IMR-90 (cell line): ENCODE data around the gene LPAR5. TPM values are rescaled to one million over a fixed set of nuclear protein-coding genes. Genes with fewer than 3 reads are reported as not detected.

Experiments
- ATAC-seq: fragments of 200-7000 bp; cut with Tn5 transposase; 2 replicates; pipeline ENCODE4 v1.9.1; 2020; ENCODE audit warnings: low read depth, mild to moderate bottlenecking, moderate library complexity
- BruUV-seq: library from RNA; stranded (reverse); fragments of 400-500 nt; replicated peaks from 2 replicates; lab custom pipeline; 2021; lab: Mats Ljungman, UMichigan
- CTCF ChIA-PET: fragments of 300-600 bp; formaldehyde crosslinking; extraction: SDS; loops from one replicate; lab custom pipeline; 2021; ENCODE audit warnings: antibody characterized with exemption; lab: Yijun Ruan, JAX
- POLR2A ChIA-PET: fragments of 300-600 bp; sonication (Branson Sonifier 250); formaldehyde crosslinking; loops from one replicate; lab custom pipeline; 2022; ENCODE audit warnings: antibody characterized with exemption; ENCODE audit not compliant: unreplicated experiment; lab: Charles Lee
- DNase-seq: peaks from one replicate; pipeline ENCODE4 v3.0.0; 2013
- H2AFZ ChIP-seq: replicated peaks from 2 replicates; pipeline ENCODE3; 2013; ENCODE audit warnings: low read length, mild to moderate bottlenecking; ENCODE audit not compliant: poor library complexity
- H2AK5ac ChIP-seq: 2 replicates; pipeline ENCODE4 v1.6.1; 2013; ENCODE audit warnings: low read depth, low read length, inconsistent platforms
- H2AK9ac ChIP-seq: replicated peaks from 2 replicates; pipeline ENCODE3; 2013; ENCODE audit warnings: mild to moderate bottlenecking, low read depth, low read length, moderate library complexity; ENCODE audit not compliant: poor library complexity
- H2BK120ac ChIP-seq: 2 replicates; pipeline ENCODE4 v1.6.1; 2013; ENCODE audit warnings: low read depth, low read length, inconsistent platforms
- H2BK15ac ChIP-seq: 3 replicates; pipeline ENCODE4 v1.6.1; 2013; ENCODE audit warnings: low read depth, low read length, inconsistent platforms
- H2BK20ac ChIP-seq: 2 replicates; pipeline ENCODE4 v1.6.1; 2013; ENCODE audit warnings: low read depth, mild to moderate bottlenecking, inconsistent platforms, low read length, moderate library complexity
- H2BK5ac ChIP-seq: 2 replicates; pipeline ENCODE4 v1.6.1; 2013; ENCODE audit warnings: mild to moderate bottlenecking, low read depth, low read length, inconsistent platforms; ENCODE audit not compliant: poor library complexity, severe bottlenecking
- H3K14ac ChIP-seq: replicated peaks from 2 replicates; pipeline ENCODE4 v1.6.1; 2013; ENCODE audit warnings: low read depth, low read length, inconsistent platforms
- H3K18ac ChIP-seq: 2 replicates; pipeline ENCODE4 v1.6.1; 2013; ENCODE audit warnings: low read depth, low read length, control low read depth
- H3K23ac ChIP-seq: 2 replicates; pipeline ENCODE4 v1.6.1; 2013; ENCODE audit warnings: low read depth, low read length, inconsistent platforms
- H3K27ac ChIP-seq: 2 replicates; pipeline ENCODE4 v1.5.1; 2013; ENCODE audit warnings: mild to moderate bottlenecking, control low read depth, low read length; ENCODE audit not compliant: insufficient read depth
- H3K27me3 ChIP-seq: 2 replicates; pipeline ENCODE4 v1.6.1; 2013; ENCODE audit warnings: low read length; ENCODE audit not compliant: control insufficient read depth, insufficient read depth
- H3K36me3 ChIP-seq: 2 replicates; pipeline ENCODE4 v1.6.1; 2013; ENCODE audit warnings: low read length, mixed read lengths; ENCODE audit not compliant: control insufficient read depth, insufficient read depth
- H3K4ac ChIP-seq: 2 replicates; pipeline ENCODE4 v1.6.1; 2013; ENCODE audit warnings: low read depth, low read length, inconsistent platforms
- H3K4me1 ChIP-seq: 2 replicates; pipeline ENCODE4 v1.6.1; 2013; ENCODE audit warnings: low read length, mixed read lengths; ENCODE audit not compliant: control insufficient read depth, insufficient read depth
- H3K4me2 ChIP-seq: 2 replicates; pipeline ENCODE4 v1.6.1; 2013; ENCODE audit warnings: low read depth, mild to moderate bottlenecking, control low read depth, low read length, moderate library complexity
- H3K4me3 ChIP-seq: 2 replicates; pipeline ENCODE4 v1.5.1; 2013; ENCODE audit warnings: low read depth, mild to moderate bottlenecking, control low read depth, low read length, moderate library complexity; ENCODE audit not compliant: insufficient read depth
- H3K56ac ChIP-seq: 2 replicates; pipeline ENCODE4 v1.6.1; 2013; ENCODE audit warnings: low read length, inconsistent platforms; ENCODE audit not compliant: insufficient read depth; ENCODE audit errors: extremely low read depth
- H3K79me1 ChIP-seq, 2 experiments: 2 replicates each; pipeline ENCODE4 v1.6.1; 2013; ENCODE audit warnings: low read length in 2 of 2, inconsistent platforms in 1 of 2, low read depth in 1 of 2
- H3K9ac ChIP-seq: 2 replicates; pipeline ENCODE4 v1.6.1; 2013; ENCODE audit warnings: low read depth, low read length, control low read depth
- H3K9me1 ChIP-seq: 2 replicates; pipeline ENCODE4 v1.6.1; 2013; ENCODE audit warnings: low read length, inconsistent platforms; ENCODE audit not compliant: insufficient read depth
- H3K9me3 ChIP-seq: 2 replicates; pipeline ENCODE4 v1.6.1; 2013; ENCODE audit warnings: low read length; ENCODE audit not compliant: control insufficient read depth, insufficient read depth
- H4K20me1 ChIP-seq: 2 replicates; pipeline ENCODE4 v1.6.1; 2013; ENCODE audit warnings: low read length, inconsistent platforms; ENCODE audit not compliant: insufficient read depth
- H4K5ac ChIP-seq: 2 replicates; pipeline ENCODE4 v1.6.1; 2013; ENCODE audit warnings: mild to moderate bottlenecking, low read depth, low read length, control low read depth
- H4K8ac ChIP-seq, 2 experiments: 2 replicates each; pipeline ENCODE4 v1.6.1; 2013; ENCODE audit warnings: low read depth in 2 of 2, low read length in 2 of 2, control low read depth in 1 of 2, inconsistent platforms in 1 of 2
- H4K91ac ChIP-seq: 2 replicates; pipeline ENCODE4 v1.6.1; 2013; ENCODE audit warnings: low read depth, low read length, inconsistent platforms; ENCODE audit not compliant: insufficient read depth
- MAFK ChIP-seq: IDR thresholded peaks from 2 replicates; pipeline ENCODE4 v1.6.1; 2012; ENCODE audit warnings: low read depth, low read length, improper control_type of control experiment
- POLR2A ChIP-seq: IDR thresholded peaks from 2 replicates; pipeline ENCODE4 v1.6.1; 2012; ENCODE audit warnings: mild to moderate bottlenecking, low read depth, low read length
- WGBS, 2 experiments: methylation state at CpG; one replicate each; pipeline versions ENCODE4 v1.1.5 to v1.1.7; 2013; ENCODE audit warnings: missing lambda C conversion rate in 2 of 2; ENCODE audit not compliant: insufficient read length in 1 of 2; ENCODE audit errors: extremely low coverage in 2 of 2; 5-methylcytosine and 5-hydroxymethylcytosine counted together
- dilution Hi-C: fragments of 300-500 bp; cut with HindIII; formaldehyde crosslinking; loops from one replicate; pipeline ENCODE4 v1.14.3; 2018; ENCODE audit warnings: low sequenced_read_pairs; ENCODE audit not compliant: unreplicated experiment
- in situ Hi-C: fragments of 300-500 bp; cut with MboI; formaldehyde crosslinking; loops from 3 replicates; pipeline ENCODE4 v1.14.3; 2019; ENCODE audit warnings: low sequenced_read_pairs, inconsistent platforms, mixed read lengths
- intact Hi-C: fragments of 100-400 bp; cut with micrococcal nuclease; formaldehyde crosslinking; loops from 2 replicates; pipeline ENCODE4 v1.10.0; 2022
- polyA plus RNA-seq, 3 experiments: library from polyadenylated mRNA; depleted of rRNA; stranded (reverse); fragments of >200 nt; gene quantifications; 2 replicates each; pipeline ENCODE4 v1.2.3, GENCODE V29; 2012; ENCODE audit warnings: low replicate concordance in 1 of 3
- total RNA-seq: library from RNA; depleted of rRNA; stranded (reverse); fragments of >200 nt; gene quantifications from 2 replicates; pipeline ENCODE4 v1.2.3, GENCODE V29; 2012

The LPAR5 gene
- total and polyA plus RNA-seq, 2 of the 4 experiments (the other 2 are of a cell fraction): not detected

DNA sequence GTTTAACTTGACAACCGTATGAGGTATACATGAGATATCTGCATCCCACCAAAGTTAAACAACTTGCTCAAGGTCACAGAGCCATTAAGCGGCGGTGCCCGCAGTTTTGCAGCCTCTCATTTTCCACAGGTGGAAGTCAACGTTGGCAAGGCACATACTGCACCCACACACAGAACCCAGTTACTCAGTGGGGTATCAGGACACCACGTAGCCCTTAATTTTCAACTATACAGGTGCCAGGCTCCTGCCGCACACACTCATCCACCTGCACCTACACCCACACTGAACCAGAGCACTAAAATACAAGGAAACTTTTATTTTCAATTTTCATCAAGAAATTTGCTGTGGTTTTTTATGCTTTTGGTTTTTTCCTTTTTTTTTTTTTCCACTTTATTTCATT lies 66.0 kb downstream of the LPAR5 start:
- no peak overlapping the region for H2AFZ ChIP-seq
- H3K27ac ChIP-seq: no peak overlapping the region
- H2AK9ac ChIP-seq: peak overlapping the region; percentile 63
- intact Hi-C loops: no loop called here
- no TSS peak for BruUV-seq
- no peak overlapping the region for H4K91ac ChIP-seq
- no peak overlapping the region for H3K9ac ChIP-seq
- H3K27me3 ChIP-seq: no peaks in the 10 kb centered on the region
- ChIA-PET POLR2A (no interaction called here), CTCF (interaction anchor here (1.4 kb wide), 1 partner anchor 21 kb away, joined by 4 read pairs; no protein-coding TSS in a partner anchor)
- ATAC-seq: no peak
- in situ Hi-C loops: loop anchor here (10.0 kb wide), 1 partner anchor 115 kb away; the partner anchor contains the start of gene ZNF384
- DNase-seq: no peak
- H3K4me1 ChIP-seq: no peaks in the 10 kb centered on the region
- peaks cover 5% of the 10 kb centered on the region for H4K20me1 ChIP-seq
- no peak overlapping the region for H3K4me3 ChIP-seq
- H2BK120ac ChIP-seq: no peak overlapping the region
- H4K5ac ChIP-seq: no peak overlapping the region
- no peaks in the 10 kb centered on the region for H3K9me3 ChIP-seq
- H2AK5ac ChIP-seq: no peak overlapping the region
- peaks cover 44% of the 10 kb centered on the region for H3K36me3 ChIP-seq
- WGBS, 2 experiments: 93% methylated on average over 4 of the region's 7 CpGs; no CpG with 5 or more reads in 1 of the 2 experiments
- H4K8ac ChIP-seq: no peak overlapping the region
- no peak overlapping the region for H3K4me2 ChIP-seq
- H3K4ac ChIP-seq: no peak overlapping the region
- dilution Hi-C loops: no loop called here
- H2BK20ac ChIP-seq: no peak overlapping the region
- no peak overlapping the region for H3K18ac ChIP-seq
- peaks cover 4% of the 10 kb centered on the region; the same call in 1 of the 2 replicates for H3K9me1 ChIP-seq
- no peak overlapping the region for H3K14ac ChIP-seq
- no peak overlapping the region for H2BK5ac ChIP-seq
- no peak overlapping the region for H2BK15ac ChIP-seq
- H3K56ac ChIP-seq: no peak overlapping the region
- TF ChIP-seq MAFK (no peak), POLR2A (no peak)
- no peak overlapping the region for H3K23ac ChIP-seq
- peaks cover 22 to 55% of the 10 kb centered on the region in 2 experiments for H3K79me1 ChIP-seq
